Keratinocyte (primary cell): ENCODE measurements around the gene TARS3. TPM values are rescaled to one million over a fixed set of nuclear protein-coding genes. Genes with fewer than 3 reads are reported as not detected.

Source experiments
- DNase-seq: peaks from one replicate; pipeline ENCODE4 v3.0.0-alpha.2; 2011; ENCODE audit warnings: low read depth, missing footprints, low spot score
- FAIRE-seq: peaks from 2 replicates; lab custom pipeline; 2011; peaks lifted over from hg19 to GRCh38; lab: Jason Lieb, UNC
- H2AFZ ChIP-seq: 2 replicates; pipeline ENCODE4 v1.6.0; 2012; ENCODE audit warnings: low read length, control low read depth, inconsistent platforms; ENCODE audit not compliant: control insufficient read depth
- H3K27ac ChIP-seq: 2 replicates; pipeline ENCODE4 v1.5.1; 2011; ENCODE audit warnings: low read length; ENCODE audit not compliant: control insufficient read depth, insufficient read depth
- H3K27me3 ChIP-seq: 3 replicates; pipeline ENCODE4 v1.6.0; 2011; ENCODE audit warnings: low read length; ENCODE audit not compliant: control insufficient read depth, insufficient read depth; ENCODE audit errors: extremely low read depth
- H3K36me3 ChIP-seq, 2 experiments: 2 replicates in 1 of 2; 3 replicates in 1 of 2; pipeline ENCODE4 v1.5.1; 2011; ENCODE audit warnings: low read length in 2 of 2, mild to moderate bottlenecking in 1 of 2; ENCODE audit not compliant: control insufficient read depth in 2 of 2, insufficient read depth in 2 of 2; ENCODE audit errors: extremely low read depth in 1 of 2
- H3K4me1 ChIP-seq: 3 replicates; pipeline ENCODE4 v1.5.1; 2011; ENCODE audit warnings: low read length; ENCODE audit not compliant: control insufficient read depth, insufficient read depth; ENCODE audit errors: extremely low read depth
- H3K4me2 ChIP-seq: 3 replicates; pipeline ENCODE4 v1.6.0; 2011; ENCODE audit warnings: low read depth, low read length; ENCODE audit not compliant: control insufficient read depth, insufficient read depth; ENCODE audit errors: extremely low read depth
- H3K4me3 ChIP-seq, 3 experiments: fragments of 200-600 bp in 1 of 3; sonication (generic) in 1 of 3; 2 replicates in 2 of 3; 3 replicates in 1 of 3; pipeline ENCODE4 v1.5.1; 2011 to 2016; ENCODE audit warnings: low read length in 3 of 3, mild to moderate bottlenecking in 3 of 3, control low read depth in 2 of 3, inconsistent platforms in 1 of 3, low read depth in 1 of 3, mixed read lengths in 1 of 3, mixed run types in 1 of 3, moderate library complexity in 1 of 3; ENCODE audit not compliant: control insufficient read depth in 2 of 3, insufficient read depth in 2 of 3; ENCODE audit errors: extremely low read depth in 1 of 3
- H3K79me2 ChIP-seq: 2 replicates; pipeline ENCODE4 v1.6.0; 2012; ENCODE audit warnings: low read length; ENCODE audit not compliant: control insufficient read depth, insufficient read depth
- H3K9ac ChIP-seq: 3 replicates; pipeline ENCODE4 v1.6.0; 2011; ENCODE audit warnings: low read length; ENCODE audit not compliant: control insufficient read depth, insufficient read depth; ENCODE audit errors: extremely low read depth
- H3K9me1 ChIP-seq: 3 replicates; pipeline ENCODE4 v1.6.0; 2011; ENCODE audit warnings: low read length; ENCODE audit not compliant: control insufficient read depth, insufficient read depth; ENCODE audit errors: extremely low read depth
- H3K9me3 ChIP-seq: 2 replicates; pipeline ENCODE4 v1.5.1; 2012; ENCODE audit warnings: low read depth, low read length; ENCODE audit not compliant: control insufficient read depth
- H4K20me1 ChIP-seq: 3 replicates; pipeline ENCODE4 v1.6.0; 2011; ENCODE audit warnings: low read length; ENCODE audit not compliant: control insufficient read depth, insufficient read depth; ENCODE audit errors: extremely low read depth
- CTCF ChIP-seq, 3 experiments: IDR thresholded peaks in 1 of 3; conservative IDR thresholded peaks in 1 of 3; optimal IDR thresholded peaks in 1 of 3; 2 replicates in 2 of 3; 3 replicates in 1 of 3; pipeline versions ENCODE3 to v1.5.1; 2011; ENCODE audit warnings: low read length in 3 of 3, mild to moderate bottlenecking in 3 of 3, moderate library complexity in 2 of 3, control low read depth in 1 of 3, inconsistent platforms in 1 of 3; ENCODE audit not compliant: insufficient read depth in 2 of 3; ENCODE audit errors: extremely low read depth in 1 of 3
- EZH2 ChIP-seq: IDR thresholded peaks from one replicate; pipeline ENCODE4 v1.6.1; 2012; ENCODE audit warnings: inconsistent platforms, mild to moderate bottlenecking, low read length, moderate library complexity
- dilution Hi-C: fragments of 300-500 bp; cut with MboI; formaldehyde crosslinking; loops from one replicate; pipeline ENCODE4 v1.7.0; 2020; ENCODE audit warnings: low sequenced_read_pairs; ENCODE audit not compliant: extremely low pct_ligation_motif_present
- polyA plus RNA-seq, 5 experiments: library from polyadenylated mRNA; depleted of rRNA in 3 of 5; stranded (reverse) in 3 of 5; stranded (forward) in 1 of 5; unstranded in 1 of 5; fragments of >200 nt; gene quantifications; 1 replicate in 1 of 5; 2 replicates in 3 of 5; 3 replicates in 1 of 5; pipeline versions ENCODE4 v1.2.1 to v1.2.3, GENCODE V29; 2011 to 2012; ENCODE audit warnings: missing spikeins in 2 of 5, low read depth in 1 of 5, low replicate concordance in 1 of 5

TARS3 gene
- polyA plus RNA-seq, 1 donor (not counting 4 experiments of a cell fraction or from before 2014, with no cell fraction given) = 3.9 TPM

GRCh38 chr15:101723171-101723873, 951 bp downstream of the TARS3 start:
- H3K27ac ChIP-seq = peak overlapping the region; percentile 44
- peak overlapping the region; percentile 56 to 84 (median 72) for H3K4me3 ChIP-seq
- no peak for TF ChIP-seq CTCF (optimal IDR thresholded peaks at IDR 0.05 in 1 of 3, IDR thresholded peaks at IDR 0.05 in 1 of 3, conservative IDR thresholded peaks at IDR 0.05 in 1 of 3; ENCODE audit: extremely low read depth in 1 of 3, insufficient read depth in 2 of 3, low read length in 3 of 3)
- peaks cover 5 to 14% of the 10 kb centered on the region in 2 experiments for H3K36me3 ChIP-seq
- no peak for FAIRE-seq
- no peaks in the 10 kb centered on the region for H3K27me3 ChIP-seq
- no peaks in the 10 kb centered on the region for H4K20me1 ChIP-seq
- H3K9ac ChIP-seq = peak overlapping the region; percentile 78
- no peaks in the 10 kb centered on the region for H3K79me2 ChIP-seq
- peaks cover 5% of the 10 kb centered on the region for H3K4me1 ChIP-seq
- peak overlapping the region; percentile 77 for H3K4me2 ChIP-seq
- H3K9me1 ChIP-seq = no peaks in the 10 kb centered on the region
- dilution Hi-C loops = no loop called here
- peak overlapping the region; percentile 96 for H2AFZ ChIP-seq
- no peaks in the 10 kb centered on the region for H3K9me3 ChIP-seq
- no peak for DNase-seq

- no peak overlapping the region for H3K27ac ChIP-seq
- no peak for FAIRE-seq
- no peak overlapping the region for H3K4me2 ChIP-seq
- H3K9me3 ChIP-seq = no peaks in the 10 kb centered on the region
- no peak overlapping the region for H3K4me3 ChIP-seq
- H2AFZ ChIP-seq = no peak overlapping the region
- H3K27me3 ChIP-seq = no peaks in the 10 kb centered on the region
- H3K9ac ChIP-seq = no peak overlapping the region
- H4K20me1 ChIP-seq = no peaks in the 10 kb centered on the region
- peaks cover 5 to 14% of the 10 kb centered on the region in 2 experiments for H3K36me3 ChIP-seq
- no peak for DNase-seq
- peaks cover 5% of the 10 kb centered on the region for H3K4me1 ChIP-seq
- no peaks in the 10 kb centered on the region for H3K9me1 ChIP-seq
- no peaks in the 10 kb centered on the region for H3K79me2 ChIP-seq
- dilution Hi-C loops = no loop called here
- TF ChIP-seq EZH2 (no peak), CTCF (optimal IDR thresholded peaks at IDR 0.05 in 1 of 3, IDR thresholded peaks at IDR 0.05 in 1 of 3, conservative IDR thresholded peaks at IDR 0.05 in 1 of 3; ENCODE audit: extremely low read depth in 1 of 3, insufficient read depth in 2 of 3, low read length in 3 of 3) (no peak)
Observed at GRCh38 chr15:101718896-101719295, 5.4 kb downstream of the TARS3 start.
